Osteoblast (primary cell): ENCODE data around the gene USH2A. TPM values are rescaled to one million over a fixed set of nuclear protein-coding genes. Genes with fewer than 3 reads are reported as not detected.
A peak's percentile ranks its signal among the peaks of the same experiment; 100 is the strongest.

ENCODE experiments used
- DNase-seq: peaks from one replicate; pipeline ENCODE4 v3.0.0; 2011; ENCODE audit warnings: low spot score, mixed read lengths; ENCODE audit not compliant: insufficient read length; ENCODE audit errors: missing footprints
- H2AFZ ChIP-seq: 2 replicates; pipeline ENCODE4 v1.6.0; 2011; ENCODE audit warnings: mild to moderate bottlenecking, low read length
- H3K27ac ChIP-seq: 2 replicates; pipeline ENCODE4 v1.5.1; 2011; ENCODE audit warnings: mild to moderate bottlenecking, low read depth, low read length, moderate library complexity
- H3K27me3 ChIP-seq: 2 replicates; pipeline ENCODE4 v1.6.0; 2012; ENCODE audit warnings: mild to moderate bottlenecking, control low read depth, inconsistent platforms, low read length, moderate library complexity; ENCODE audit not compliant: insufficient read depth
- H3K36me3 ChIP-seq: 2 replicates; pipeline ENCODE4 v1.5.1; 2011; ENCODE audit warnings: mild to moderate bottlenecking, low read length, control low read depth, moderate library complexity; ENCODE audit not compliant: insufficient read depth
- H3K4me1 ChIP-seq: 2 replicates; pipeline ENCODE4 v1.5.1; 2011; ENCODE audit warnings: mild to moderate bottlenecking, low read length, control low read depth, moderate library complexity; ENCODE audit not compliant: insufficient read depth
- H3K4me2 ChIP-seq: 2 replicates; pipeline ENCODE4 v1.6.0; 2011; ENCODE audit warnings: mild to moderate bottlenecking, low read length; ENCODE audit not compliant: insufficient read depth
- H3K4me3 ChIP-seq: fragments of 200-600 bp; sonication (generic); 3 replicates; pipeline ENCODE4 v1.5.1; 2012; ENCODE audit warnings: mild to moderate bottlenecking, low read length, inconsistent platforms; ENCODE audit not compliant: insufficient read depth
- H3K79me2 ChIP-seq: 2 replicates; pipeline ENCODE4 v1.6.0; 2012; ENCODE audit warnings: mild to moderate bottlenecking, low read length, control low read depth, inconsistent platforms; ENCODE audit not compliant: insufficient read depth
- H3K9me3 ChIP-seq: 2 replicates; pipeline ENCODE4 v1.5.1; 2011; ENCODE audit warnings: low read depth, low read length, control low read depth
- H4K20me1 ChIP-seq: 2 replicates; pipeline ENCODE4 v1.6.0; 2012; ENCODE audit warnings: mild to moderate bottlenecking, low read length, control low read depth; ENCODE audit not compliant: insufficient read depth
- CTCF ChIP-seq: IDR thresholded peaks from 2 replicates; pipeline ENCODE4 v1.5.1; 2011; ENCODE audit warnings: mild to moderate bottlenecking, low read depth, low read length, moderate library complexity; ENCODE audit errors: extremely low read depth
- total RNA-seq: library from RNA; depleted of rRNA; stranded (reverse); fragments of >200 nt; gene quantifications from 2 replicates; pipeline ENCODE4 v1.2.3, GENCODE V29; 2012

USH2A gene
- total RNA-seq, 1 donor, result under 0.01 TPM

- Histone ChIP-seq H4K20me1 (no peaks in the 10 kb centered on the region), H3K4me1 (no peaks in the 10 kb centered on the region), H3K27me3 (no peaks in the 10 kb centered on the region), H3K4me3 (no peak overlapping the region), H2AFZ (no peak overlapping the region), H3K9me3 (no peaks in the 10 kb centered on the region), H3K79me2 (no peaks in the 10 kb centered on the region), H3K4me2 (no peak overlapping the region), H3K27ac (no peak overlapping the region), H3K36me3 (no peaks in the 10 kb centered on the region)
- TF ChIP-seq CTCF, result no peak
- no peak for DNase-seq
These were observed 669.1 kb downstream of the USH2A start for GRCh38 chr1:215754112-215754511.

DNA sequence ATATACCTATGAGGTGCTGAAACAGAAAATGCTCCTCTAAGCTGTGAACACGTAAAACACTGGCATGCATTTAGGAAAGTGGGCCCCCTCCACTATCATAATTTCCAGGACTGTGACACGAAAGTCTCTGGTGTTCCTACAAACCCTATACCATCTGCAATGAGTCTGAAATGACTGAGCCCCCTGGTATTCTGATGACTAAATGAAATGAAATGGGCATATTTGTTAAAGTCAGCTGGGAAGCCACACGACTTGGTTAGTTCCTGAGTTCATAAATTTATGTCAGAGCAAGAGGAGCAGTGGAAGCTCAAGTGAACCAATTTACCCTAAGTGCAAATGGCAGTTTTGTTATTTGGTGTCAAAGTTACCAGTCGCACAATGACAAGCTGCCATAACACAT is 673.8 kb downstream of the USH2A start:
- Histone ChIP-seq H3K79me2 (no peaks in the 10 kb centered on the region), H3K9me3 (no peaks in the 10 kb centered on the region), H2AFZ (no peak overlapping the region), H3K4me1 (no peaks in the 10 kb centered on the region), H3K27me3 (no peaks in the 10 kb centered on the region), H3K36me3 (no peaks in the 10 kb centered on the region), H3K27ac (peak overlapping the region; percentile 3), H4K20me1 (no peaks in the 10 kb centered on the region), H3K4me2 (peak overlapping the region; percentile 1), H3K4me3 (no peak overlapping the region)
- peak; percentile 45 for DNase-seq
- TF ChIP-seq CTCF, result no peak

GRCh38 chr1:215748431-215748830 is 674.8 kb downstream of the USH2A start:
- no peak overlapping the region for H3K4me2 ChIP-seq
- TF ChIP-seq CTCF, result no peak

DNA sequence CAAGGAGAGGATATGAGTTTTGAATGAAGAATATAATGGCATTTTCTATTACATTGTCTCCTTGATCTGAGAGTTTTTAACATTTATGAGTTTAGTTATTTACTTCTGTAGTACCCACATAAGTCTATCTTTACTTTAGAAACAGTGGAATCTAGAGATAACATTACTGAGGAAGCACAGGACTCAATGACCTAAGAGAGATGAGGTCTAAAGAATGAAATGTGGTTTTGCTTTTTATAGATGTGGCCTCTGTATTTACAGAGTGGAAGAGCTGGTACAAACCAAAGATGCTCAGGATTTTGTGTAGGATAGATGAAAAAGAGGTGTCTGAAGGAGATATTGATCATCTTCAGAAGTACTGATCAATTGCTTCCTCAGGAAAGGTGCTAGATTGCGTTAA is 678.8 kb downstream of the USH2A start:
- H3K27ac ChIP-seq, result no peak overlapping the region
- H3K9me3 ChIP-seq, result no peaks in the 10 kb centered on the region
- no peaks in the 10 kb centered on the region for H4K20me1 ChIP-seq
- H3K4me3 ChIP-seq, result no peak overlapping the region
- H3K4me1 ChIP-seq, result no peaks in the 10 kb centered on the region
- H3K79me2 ChIP-seq, result no peaks in the 10 kb centered on the region
- H3K36me3 ChIP-seq, result no peaks in the 10 kb centered on the region
- no peaks in the 10 kb centered on the region for H3K27me3 ChIP-seq
- H2AFZ ChIP-seq, result no peak overlapping the region
- no peak overlapping the region for H3K4me2 ChIP-seq
- no peak for TF ChIP-seq CTCF
- no peak for DNase-seq

More at GRCh38 chr1:215748431-215748830, 674.8 kb downstream of the USH2A start:
- no peak for DNase-seq
- no peaks in the 10 kb centered on the region for H4K20me1 ChIP-seq
- no peaks in the 10 kb centered on the region for H3K36me3 ChIP-seq
- no peak overlapping the region for H2AFZ ChIP-seq
- no peak overlapping the region for H3K4me3 ChIP-seq
- H3K9me3 ChIP-seq, result no peaks in the 10 kb centered on the region
- no peaks in the 10 kb centered on the region for H3K27me3 ChIP-seq
- no peak overlapping the region for H3K27ac ChIP-seq
- H3K4me1 ChIP-seq, result no peaks in the 10 kb centered on the region
- H3K79me2 ChIP-seq, result no peaks in the 10 kb centered on the region
